HG03025 (cell line): ENCODE data around the gene RORC.

Experiments used
- ATAC-seq: cut with Tn5 transposase; IDR thresholded peaks from one replicate; pipeline ENCODE4 v1.9.1; 2021; ENCODE audit warnings: mild to moderate bottlenecking, moderate library complexity; ENCODE audit not compliant: unreplicated experiment, low FRiP score

The RORC gene

DNA sequence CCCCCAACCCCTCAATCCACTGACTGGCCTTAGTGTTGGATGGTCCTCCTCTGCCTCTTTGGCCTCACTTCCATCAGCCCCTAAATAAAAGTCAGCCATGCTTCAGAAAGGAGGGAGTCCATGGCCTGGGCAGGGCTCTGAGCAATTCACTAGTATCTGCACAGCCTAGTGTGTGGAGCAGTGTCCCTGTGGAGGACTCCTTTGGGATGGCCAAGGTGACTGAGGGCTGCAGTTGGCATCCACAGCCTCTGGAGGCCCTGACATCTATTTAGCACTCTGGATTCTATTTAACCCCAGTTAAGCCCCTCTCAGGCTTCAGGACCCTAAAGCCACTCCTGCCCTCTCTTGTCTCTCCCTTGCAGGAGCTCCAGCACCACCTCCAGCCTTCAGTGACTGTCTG, 18.3 kb upstream of the RORC start:
- ATAC-seq, result no peak

DNA sequence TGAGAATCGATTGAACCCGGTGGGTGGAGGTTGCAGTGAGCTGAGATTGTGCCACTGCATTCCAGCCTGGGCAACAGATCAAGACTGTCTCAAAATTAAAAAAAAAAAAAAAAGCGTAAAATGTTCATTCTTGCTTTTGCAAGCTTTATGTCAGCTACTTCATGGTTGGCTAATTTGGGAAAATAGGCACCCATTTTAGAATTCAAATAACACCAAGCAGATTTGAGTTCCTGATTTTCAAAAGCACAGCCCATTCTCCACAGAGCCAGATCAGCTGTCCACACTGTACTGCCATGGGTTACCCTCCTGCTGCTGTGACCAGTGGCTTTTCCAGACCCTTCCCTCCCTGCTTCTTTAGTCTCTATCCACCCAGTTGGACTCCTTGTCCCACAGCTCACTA, 17.5 kb upstream of the RORC start:
- ATAC-seq, result no peak

DNA sequence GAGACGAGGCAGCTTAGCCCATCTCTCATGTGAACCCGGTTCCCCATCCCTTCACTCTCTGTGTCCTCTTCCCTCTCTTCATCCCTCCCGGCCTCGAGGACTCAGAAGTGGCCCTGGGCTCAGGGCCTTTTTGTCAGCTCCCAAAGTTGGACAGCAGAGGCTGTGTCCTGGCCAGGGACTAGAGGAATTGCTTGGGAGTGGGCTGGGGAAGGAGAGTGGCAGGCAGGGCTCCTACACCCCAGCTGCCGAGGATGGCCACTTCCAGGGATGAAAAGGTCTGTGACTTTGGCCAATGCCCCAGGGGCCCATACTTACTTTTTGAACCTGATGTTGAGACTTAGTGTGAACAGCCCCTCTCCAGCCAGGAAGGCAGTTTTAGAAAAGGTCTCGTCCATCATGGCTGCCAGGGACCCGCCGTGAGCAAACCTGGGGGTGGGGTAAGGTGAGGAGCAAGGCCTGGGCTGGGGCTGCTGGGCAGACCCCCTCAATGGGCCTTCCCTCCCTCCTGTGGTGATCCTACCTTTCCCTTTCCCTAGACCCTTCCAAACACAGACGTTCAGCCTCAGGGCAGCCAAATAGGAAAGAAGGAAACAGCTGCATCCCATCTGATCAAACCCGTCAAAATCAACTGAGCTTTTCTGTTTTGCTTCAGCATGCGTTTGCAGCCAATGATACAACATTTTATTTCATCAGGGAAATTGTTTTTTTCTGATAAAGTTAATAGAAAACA, 16.4 kb upstream of the RORC start:
- no peak for ATAC-seq

DNA sequence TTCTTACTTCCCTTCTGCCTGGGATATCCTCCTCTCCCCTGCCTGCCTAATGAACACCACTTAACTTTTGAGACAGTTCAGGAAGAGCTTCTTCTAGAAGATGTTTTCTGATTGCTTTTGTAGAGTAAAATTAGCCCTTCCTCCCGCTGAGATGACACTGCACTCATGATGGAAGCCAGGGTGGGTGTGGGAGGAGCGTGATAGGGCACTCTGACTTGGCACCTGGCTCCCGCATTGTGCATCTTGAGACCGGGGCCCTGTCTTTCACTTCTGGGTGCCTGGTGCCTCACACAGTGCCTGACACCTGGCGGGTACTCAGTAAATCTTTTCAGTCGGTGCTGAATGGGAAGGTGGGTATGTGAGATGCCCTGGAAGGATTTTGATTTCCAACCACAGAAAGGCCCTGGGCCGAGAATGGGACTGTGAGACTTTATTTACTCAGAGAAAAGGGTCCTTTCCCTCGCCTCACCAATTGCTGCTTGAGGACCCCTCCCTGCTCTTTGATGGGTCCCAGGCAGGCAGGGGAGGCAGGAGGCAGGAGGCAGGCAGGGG, 15.2 kb upstream of the RORC start:
- no peak for ATAC-seq

DNA sequence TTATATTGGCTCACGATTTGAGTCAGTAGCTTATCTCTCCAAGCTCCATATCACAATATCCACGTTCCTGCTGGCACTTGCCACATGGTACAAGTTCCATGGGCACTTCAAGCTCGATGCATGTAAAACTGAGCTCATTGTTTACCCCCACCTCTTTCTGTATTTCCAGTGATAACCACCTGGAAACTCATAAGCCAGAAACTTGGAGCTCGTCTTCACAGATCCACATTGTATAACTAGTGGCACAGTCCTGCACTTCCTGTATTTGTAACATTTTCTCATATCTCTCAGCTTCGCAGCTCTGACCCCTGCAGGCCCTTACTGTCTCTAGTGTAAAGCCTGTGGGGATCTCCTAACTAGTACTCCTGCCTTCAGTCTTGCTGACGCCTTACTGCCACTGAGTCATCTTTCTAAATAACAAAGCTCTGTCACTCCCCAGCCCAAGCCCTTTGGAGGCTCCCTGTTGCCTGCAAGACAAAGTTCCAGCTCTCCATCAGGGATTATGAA, 14.5 kb upstream of the RORC start:
- ATAC-seq, result no peak

DNA sequence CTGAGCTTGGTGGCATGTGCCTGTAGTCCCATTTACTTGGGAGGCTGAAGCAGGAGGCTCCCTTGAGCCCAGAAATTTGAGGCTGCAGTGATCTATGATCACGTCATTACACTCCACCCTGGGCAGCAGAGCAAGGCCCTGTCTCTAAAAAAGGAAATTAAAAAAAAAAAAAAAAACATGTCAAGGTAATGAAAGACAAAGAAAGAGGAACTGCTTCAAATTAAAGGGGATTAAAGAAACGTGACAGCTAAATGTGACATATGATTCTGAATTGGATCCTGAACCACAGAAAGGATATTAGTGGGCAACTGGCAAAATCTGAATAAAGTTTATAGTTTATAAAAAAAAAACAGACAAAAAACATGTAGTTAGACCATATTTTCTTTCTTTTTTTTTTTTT, 11.8 kb upstream of the RORC start:
- ATAC-seq, result no peak

DNA sequence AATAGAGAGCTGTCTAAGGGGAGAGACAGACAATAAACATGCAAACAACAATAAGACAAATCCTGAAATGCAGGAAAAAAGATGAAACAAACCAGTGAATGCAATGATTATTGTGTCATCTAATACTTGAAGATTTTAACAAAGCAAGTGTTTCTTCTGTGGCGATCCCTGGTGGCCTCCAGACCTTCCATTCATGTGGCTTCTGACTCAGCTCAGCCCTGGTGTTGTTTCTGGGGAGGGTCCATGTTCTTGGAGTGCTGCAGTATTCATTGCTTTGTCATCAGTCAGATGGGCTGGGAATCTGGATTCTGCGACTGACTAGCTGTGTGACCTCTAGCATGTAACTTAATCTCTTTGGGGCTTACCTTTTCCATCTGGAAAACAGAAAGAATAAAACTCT, 9.5 kb upstream of the RORC start:
- no peak for ATAC-seq

DNA sequence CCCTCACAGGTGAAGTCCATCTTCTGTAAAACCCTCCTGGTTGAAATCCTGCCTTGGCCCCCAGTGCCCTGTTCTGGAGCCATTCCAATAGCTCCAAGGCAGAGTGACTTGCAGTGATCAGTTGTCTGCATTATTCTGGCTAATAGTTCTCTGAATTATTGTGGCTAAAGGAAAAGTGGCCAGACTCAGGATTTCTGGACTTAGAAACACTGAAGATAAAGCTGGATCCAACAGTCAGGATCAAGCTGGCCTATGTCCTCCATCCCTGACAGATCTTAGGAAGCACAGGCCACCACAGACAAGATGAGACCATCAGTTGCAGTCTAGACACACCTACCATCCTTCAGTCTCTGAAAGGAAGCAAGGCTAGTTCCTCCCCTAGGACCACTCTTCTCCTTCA, 8.8 kb upstream of the RORC start:
- ATAC-seq, result no peak

DNA sequence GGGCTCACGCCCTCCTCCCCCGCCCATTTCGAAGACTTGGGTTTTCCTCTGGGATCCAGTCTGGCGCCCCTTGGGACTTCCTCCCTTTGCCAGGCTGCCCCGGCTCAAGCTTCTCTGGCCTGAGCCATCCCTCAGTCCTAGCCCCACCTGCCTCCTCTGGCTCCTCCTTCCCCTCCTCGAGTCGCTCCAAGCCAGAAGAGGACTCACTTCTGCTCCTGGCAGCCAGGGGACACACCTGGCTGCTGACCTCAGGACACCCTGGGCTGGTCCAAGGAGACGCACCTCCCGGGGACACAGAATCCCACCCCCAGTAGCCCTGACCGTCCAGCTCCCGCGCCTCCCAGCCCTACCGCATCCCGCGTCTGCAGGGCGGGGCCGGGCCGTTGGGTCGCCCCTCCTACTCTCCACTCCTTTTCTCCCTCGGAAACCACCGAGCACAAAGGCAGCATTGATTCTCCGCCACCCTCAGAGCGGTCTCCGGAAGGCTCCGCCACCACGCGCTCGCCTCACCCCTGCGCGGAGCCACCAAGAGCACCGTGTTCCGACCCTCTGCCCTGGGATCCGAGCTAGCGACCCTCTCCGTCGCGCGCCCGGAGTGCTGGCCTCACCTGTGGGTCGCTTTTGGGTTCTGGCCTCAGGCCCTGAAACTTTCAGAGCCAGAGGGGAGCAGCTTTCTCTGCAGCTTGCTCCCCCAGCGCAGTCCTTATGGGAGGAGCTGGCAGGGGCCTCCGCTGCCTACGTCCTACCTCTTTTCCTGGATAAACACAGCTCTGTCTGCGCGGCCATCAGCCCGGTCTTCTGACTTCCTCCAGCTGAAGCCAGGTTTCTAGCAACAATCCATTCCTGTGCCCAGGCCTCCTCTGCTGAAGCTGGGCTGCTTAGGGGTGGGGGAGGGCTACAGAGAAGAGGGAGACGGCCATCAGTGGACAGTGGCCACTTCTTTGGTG, 8.1 kb upstream of the RORC start, which contains the start of gene C2CD4D:
TSS of gene C2CD4D (minus strand) at position 364 of the 947 bp plus-strand sequence. CDS start 831 bp downstream, outside the sequence.
- no peak for ATAC-seq

DNA sequence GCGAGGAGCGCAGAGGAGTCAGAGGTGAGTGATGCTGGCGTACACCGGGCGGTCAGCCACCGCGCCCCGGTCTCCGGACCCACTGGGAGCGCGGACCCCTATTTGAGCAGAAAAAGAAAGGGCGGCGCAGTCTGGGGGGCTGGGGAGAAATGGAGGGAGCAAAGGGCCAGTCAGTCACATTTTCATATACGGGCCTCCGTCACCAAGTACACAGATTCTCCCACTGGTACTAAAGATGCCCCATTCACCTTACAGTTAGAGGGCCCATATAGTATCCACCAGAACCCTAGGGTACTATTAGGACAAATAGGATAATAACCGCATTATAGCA, 7.4 kb upstream of the RORC start:
- ATAC-seq, result no peak

DNA sequence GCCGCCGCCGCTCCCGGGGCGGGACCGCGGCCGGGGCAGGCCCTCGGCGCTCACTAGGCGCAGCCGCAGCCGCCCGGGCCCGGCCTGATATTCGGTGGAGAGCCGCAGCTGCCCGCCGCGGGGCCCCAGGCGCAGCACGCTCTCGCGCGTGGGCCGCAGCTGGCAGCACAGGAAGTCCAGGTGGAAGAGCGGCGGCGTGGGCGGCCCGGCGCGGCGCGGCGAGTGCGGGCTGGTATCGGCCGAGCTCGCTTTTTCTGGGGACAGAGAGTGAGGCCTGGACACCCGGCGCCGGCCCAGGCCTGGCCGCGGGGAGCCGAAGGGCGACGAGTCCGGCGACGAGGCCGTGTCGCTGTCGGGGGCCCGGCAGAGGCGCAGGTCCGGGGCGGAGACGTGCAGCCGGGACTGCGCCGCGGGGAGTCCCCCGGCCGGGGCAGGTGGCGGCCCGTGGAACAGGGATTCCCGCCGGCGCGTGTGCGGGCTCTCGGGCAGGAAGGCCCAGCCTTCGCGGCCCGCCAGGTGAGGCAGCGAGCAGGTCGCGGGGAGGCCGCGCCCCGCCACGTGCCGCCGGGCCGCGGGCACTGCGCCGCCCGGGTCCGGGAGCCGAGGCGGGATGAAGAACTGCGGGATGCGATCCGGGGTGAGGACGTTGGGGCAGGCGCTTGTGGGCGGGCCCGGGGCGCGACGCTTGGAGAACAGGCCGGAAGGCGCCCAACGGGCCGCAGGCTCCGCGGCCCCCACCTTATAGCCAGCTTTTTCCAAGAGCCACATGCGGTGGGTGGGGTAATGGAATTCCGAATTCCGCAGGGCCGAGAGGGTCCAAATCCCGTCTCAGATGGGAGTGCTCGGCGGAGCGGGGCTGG, 6.8 kb upstream of the RORC start:
- ATAC-seq, result no peak

DNA sequence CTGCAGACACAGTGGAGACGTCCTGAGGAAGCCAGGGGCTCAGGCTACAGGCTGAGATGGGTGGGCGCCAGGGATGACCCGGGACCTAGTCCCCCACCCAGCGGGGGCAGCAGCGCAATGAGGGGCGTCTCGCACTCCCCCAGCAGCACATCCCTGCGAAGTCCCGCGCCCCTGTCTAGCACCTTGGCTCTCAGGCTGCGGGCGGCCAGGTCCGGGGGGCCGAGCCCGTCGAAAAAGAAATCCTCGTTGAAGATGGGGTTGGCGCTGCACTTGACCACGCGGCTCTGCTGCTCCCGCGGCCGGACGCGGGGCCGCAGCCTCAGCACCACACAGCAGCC, 6.3 kb upstream of the RORC start:
- ATAC-seq, result no peak

DNA sequence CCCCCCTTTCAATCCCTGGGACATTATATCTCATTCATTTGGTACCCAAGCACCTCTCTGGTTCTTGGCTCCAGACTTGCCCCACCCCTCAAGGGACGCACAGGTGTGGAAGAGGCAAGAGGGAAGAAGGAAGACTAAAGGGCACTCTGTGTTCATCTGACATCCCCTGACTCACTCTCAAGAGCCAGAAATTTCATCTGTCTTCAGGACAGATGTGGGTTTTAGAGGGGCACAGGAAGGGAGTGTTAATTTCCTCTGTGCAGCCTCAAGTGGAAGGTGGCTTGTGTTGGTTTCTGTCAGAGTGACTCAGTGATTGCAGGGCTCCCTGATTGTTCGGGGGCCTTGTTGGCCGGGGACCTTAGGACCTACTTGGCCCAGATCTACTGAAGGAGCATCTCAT, 5.6 kb upstream of the RORC start:
- no peak for ATAC-seq

DNA sequence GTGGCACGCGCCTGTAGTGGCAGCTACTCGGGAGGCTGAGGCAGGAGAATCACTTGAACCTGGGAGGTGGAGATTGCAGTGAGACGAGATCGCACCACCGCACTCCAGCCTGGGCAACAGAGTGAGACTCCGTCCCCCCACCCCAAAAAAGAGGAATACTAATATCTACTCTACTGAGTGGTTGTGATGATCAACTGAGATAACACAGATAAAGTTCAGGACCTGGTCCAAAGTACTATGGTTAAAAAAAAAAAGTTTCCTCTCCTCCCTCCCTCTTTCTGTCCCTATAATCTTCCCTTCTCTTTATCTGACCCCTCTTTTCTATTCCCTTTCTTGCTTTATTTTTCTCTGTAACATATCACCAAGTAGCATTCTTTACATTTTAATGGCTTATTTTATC, 4.0 kb upstream of the RORC start:
- ATAC-seq, result no peak

DNA sequence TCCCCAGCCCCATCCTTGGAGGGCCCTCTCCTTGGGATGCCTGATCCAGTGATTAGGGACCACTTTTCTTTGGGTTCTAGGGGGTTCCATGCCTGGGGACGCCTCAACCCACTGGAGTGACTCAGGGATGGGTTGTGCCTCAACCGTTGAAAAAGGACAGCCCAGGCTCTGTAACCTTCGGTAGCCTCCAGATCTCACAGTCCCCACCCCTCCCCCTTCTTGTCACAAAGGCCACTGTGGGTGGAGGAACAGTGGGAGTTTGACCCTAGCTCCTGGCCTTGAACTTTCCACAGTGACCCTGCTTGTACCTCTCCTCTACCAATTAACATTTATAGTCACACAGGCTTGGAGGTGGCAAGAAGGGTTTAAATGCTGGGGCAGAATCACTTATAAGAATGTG, 2.6 kb upstream of the RORC start:
- ATAC-seq, result no peak

DNA sequence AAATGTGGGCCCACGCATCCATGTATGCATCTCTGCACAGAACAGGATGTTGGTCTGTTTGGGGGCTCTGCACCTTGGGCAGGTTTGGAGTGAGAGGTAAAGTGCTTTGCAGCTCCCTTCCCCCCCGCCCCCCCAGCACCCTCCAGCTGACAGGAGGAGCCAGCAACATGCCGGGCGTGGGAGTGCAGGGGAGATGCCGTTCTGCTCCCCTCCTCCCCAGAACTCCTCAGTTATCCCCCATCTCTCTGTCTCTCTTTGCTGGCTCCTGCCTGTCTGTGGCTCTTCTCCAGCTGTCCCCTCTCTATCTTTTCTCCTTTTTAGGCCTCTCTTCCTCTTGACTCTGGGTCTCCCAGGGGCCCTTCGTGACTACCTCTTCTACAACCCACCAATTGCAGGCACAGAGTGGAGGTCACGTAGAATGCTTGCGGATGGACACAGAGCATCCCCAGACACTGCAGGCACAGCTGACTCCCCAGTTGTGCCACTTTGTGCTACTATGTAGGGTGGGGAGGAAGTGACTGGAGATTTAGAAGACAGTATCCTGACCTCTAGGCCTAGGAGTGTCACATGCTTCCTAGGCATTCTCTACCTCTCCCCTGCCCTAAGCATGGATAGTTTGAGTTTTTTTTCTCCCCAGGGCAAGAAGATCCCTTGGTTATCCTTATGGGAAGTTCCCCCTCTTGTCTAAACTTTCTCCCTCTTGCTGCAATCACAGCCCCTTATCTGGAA, 1.7 kb upstream of the RORC start:
- ATAC-seq, result no peak

DNA sequence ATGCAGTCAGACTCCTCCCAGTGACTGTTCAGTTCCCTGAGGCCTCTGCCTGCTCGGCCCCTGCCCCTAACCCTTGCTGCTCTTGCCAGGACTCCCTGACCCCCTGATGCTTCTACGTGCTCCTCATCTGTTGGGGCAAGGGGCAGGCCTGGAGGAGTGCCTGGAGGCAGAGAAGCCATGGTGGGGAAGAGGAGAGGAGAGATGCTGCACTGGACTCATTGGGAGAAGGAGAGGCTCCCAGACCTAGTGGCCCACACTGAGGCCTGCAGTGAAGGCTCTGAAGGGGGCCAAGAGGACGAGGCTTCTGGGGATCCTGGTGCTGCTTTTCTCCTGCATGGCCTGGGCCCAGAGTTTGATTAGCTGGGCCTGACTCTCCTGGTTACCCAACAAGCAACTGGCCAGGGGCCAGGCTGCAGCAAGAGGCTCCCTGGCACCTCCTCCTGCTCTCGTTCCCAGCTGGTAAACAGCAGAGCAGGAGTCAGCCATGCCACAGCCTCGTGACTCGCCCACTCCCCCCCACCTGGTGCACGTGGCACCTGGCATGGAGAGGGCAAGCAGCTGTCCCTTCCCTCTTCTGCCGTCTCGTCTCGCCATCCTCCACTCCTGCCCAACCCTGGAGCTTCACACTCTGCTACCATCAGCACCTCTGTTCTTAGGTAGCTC, 847 bp upstream of the RORC start:
- ATAC-seq, result no peak

DNA sequence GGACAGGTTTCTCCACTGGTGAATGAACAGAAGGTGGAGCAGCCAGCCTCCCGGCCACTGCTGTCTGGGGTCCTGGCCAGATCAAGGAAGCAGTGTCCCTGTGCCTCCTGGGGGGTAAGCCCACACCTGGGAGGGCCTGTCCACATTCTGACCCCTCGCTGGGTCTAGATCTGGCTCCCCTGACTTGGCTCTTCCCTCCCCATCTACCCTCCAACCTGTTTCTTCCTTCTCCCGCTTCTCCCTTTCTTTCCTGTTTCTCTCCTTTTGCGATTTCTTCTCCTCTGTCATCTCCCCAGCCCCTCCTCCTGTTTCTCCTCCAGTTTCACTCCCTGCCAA, 378 bp downstream of the RORC start:
- ATAC-seq, result no peak

DNA sequence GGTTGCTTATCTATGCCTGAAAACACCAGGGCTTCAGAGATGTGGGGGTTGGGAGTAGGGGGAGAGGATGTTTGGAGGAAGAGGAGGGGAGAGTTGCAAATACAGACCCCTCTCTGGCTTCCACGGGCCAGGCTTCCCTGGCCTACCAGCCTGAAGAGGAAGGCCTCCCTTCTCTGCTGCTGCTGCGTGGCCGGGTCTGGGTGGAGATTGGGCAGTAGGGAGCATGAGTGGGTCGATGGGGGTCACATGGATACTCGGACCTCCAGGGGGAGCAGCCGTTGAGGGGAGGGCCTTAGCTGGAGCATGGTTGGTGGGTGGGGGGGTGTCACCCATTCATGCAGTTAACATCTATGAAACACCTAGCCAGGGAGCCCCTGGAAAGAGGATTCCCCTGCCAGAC, 1.5 kb downstream of the RORC start:
- no peak for ATAC-seq
